ENCODE data around the gene C1QC.

DNA sequence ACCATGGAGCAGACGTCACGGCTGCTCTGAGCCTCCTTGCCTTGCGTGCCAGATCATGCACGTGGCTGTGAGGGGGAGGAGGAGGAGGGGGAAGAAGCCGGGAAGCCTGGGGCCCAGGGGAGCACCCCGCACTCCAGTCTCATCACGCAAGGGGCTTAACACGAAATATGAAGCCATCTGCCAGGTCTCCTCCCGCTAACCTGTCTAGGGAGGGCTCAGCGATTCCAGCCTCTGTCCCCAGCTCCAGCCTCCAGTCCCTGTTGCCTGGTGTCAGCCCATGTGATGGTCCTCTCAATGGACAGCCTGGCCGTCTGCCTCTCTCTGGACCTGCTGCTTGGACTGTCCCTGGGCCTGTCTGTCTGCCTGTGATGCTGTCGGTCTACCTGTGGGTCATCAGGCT, 29.5 kb upstream of the C1QC start:
- TF ChIP-seq CTCF (IDR thresholded peaks at IDR 0.05) (no peak), POLR2A (IDR thresholded peaks at IDR 0.05) (no peak)
